HG02870 (cell line): Measurements from ENCODE around the gene IQSEC3.

Source experiments
- ATAC-seq: cut with Tn5 transposase; IDR thresholded peaks from one replicate; pipeline ENCODE4 v1.9.1; 2021; ENCODE audit warnings: mild to moderate bottlenecking, moderate library complexity; ENCODE audit not compliant: unreplicated experiment

The IQSEC3 gene

DNA sequence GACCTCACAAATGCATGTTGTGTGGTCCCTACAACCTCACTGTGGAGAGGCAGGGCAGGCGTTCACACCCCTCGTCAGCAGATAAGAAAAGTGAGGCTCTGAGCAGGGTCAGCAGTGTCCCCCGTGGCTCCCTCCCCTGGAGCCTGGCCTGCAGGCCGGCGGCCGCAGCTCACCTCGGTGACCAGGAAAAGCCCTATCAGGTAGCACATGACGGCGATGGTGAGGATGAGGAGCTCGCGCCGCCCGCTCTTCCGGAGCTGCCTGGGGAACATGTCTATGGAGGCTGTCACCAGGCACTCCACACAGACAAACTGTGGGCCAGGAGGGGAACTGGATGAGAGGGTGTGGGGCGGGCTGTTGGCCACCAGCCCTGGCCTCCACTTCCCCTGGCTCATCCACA, 129.4 kb downstream of the IQSEC3 start:
- no peak for ATAC-seq

GRCh38 chr12:196436-196835, 129.9 kb downstream of the IQSEC3 start:
- ATAC-seq = no peak

GRCh38 chr12:197347-197746, 130.8 kb downstream of the IQSEC3 start:
- ATAC-seq = no peak

- no peak for ATAC-seq
These were observed 131.5 kb downstream of the IQSEC3 start for GRCh38 chr12:197911-198695.

- ATAC-seq = no peak
These were observed 132.1 kb downstream of the IQSEC3 start for GRCh38 chr12:198705-199104.

- no peak for ATAC-seq
These were observed 134.8 kb downstream of the IQSEC3 start for GRCh38 chr12:201361-201760.

DNA sequence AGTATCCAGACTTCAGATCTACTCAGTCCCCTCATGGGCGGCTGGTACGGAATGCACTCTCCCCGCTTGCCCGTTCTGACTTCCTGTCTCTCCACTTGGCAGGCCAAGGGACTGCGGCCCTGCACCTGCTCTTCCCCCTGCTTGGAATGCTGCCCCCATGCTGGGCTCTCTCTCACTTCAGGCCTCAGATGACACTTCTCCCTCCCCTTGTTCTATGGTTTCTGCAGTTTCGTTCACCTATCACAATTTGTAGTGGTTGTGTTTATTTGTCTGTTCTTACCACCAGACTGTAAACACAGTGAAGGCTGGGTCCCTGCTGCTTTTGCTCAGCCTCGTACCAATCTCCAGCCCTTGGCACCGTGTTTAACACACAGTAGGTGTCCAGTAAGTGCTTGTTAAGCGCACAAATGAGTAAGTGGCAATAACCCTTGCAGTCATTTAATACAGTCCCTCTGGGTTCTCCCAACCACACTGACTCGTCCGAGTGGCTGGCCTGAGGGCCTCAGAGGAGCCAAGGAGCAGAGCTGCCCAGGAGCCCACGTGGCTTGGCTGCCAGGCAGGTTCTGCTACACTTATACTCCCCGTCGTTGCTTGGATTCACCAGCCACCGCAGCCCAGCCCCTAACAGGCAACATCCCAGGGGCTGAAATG, 135.6 kb downstream of the IQSEC3 start:
- no peak for ATAC-seq

DNA sequence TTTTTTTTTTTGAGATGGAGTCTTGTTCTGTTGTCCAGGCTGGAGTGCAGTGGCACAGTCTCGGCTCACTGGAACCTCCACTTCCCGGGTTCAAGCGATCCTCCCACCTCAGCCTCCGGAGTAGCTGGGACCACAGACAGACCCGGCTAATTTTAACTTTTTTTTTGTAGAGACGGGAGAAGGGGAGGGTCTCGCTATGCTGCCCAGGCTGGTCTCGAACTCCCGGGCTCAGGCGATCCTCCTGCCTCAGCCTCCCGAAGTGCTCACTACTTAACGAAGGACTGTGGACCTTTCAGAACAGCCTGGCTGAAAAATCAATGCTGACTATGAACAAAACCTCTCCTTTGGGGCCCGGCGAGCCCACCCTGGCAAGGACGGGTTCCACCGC, 136.5 kb downstream of the IQSEC3 start:
- no peak for ATAC-seq

- ATAC-seq = no peak
These were observed 137.1 kb downstream of the IQSEC3 start for GRCh38 chr12:203462-204260.

DNA sequence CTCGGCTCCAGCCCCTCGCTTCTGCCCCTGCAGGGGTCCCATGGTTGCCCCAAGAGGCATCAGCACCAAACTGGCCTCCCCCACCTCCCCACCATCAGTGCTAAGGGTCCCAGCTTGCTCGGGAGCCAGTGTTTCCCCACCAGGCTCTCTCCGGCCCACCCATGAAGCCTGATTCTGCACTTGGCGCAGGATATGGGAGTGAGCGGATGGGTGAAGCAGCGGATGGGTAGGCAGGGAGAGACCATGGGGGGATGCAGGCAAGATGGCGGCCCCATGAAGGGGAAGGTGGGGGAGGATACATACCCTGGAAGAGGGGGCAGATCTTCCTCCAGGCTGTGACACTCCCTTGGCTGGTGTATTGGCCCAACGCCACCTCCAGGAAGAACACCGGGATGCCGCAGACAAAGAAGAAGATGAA, 137.7 kb downstream of the IQSEC3 start:
- no peak for ATAC-seq

- no peak for ATAC-seq
These were observed 138.5 kb downstream of the IQSEC3 start for GRCh38 chr12:205026-205425.

DNA sequence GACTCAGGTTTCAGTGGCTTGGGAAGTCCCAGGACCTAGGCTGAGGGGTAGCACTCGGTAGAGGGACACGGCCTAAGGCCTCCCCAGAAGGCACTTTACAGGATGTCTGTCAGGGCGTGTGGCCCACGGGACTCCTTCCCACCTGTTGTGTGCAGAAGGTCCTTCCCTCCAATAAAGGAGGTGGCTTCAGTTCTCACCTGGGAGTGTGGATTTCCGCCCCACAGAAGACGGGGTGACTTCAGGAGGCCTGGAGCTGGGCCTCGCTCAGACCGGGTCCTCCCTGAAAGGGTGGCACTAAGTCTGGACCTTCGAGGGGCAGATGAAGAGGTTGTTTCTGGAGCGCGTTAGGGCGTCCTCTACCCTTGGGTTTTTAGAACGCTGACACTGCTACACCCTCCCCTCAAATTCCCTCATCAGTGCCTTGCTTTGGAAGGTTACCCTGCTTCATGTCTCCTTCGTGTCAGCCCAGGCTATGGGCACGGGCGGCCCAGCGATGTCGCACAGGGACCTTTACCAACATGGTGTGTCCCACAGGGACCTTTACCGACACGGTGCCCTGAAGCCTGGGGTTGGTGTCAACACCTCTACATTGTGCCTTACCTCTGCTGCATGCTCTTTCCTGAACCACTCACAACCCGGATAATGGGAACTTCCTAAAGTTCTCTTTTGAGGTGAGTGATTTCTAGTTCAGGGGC, 140.3 kb downstream of the IQSEC3 start:
- ATAC-seq = no peak

DNA sequence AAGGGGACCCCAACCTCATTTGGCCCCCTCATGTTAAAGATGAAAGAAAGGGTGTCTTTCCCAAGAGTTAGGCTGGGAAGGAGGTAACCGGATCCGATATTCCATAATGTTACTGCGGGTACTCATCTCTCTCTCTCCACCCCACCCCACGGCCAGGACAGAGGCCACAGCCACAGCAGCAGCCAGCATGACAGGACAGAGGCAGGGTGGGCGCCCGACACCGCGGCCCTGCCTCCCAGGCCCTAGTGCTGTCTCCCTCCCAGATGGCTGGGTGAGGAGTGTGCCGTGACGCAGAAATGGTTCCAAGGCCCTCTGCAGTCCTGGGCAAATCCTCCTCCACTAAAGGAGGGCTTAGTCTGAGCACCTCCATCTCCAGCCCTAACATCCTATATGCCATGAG, 141.2 kb downstream of the IQSEC3 start:
- no peak for ATAC-seq

- no peak for ATAC-seq
These were observed 142.2 kb downstream of the IQSEC3 start for GRCh38 chr12:208813-209212.

DNA sequence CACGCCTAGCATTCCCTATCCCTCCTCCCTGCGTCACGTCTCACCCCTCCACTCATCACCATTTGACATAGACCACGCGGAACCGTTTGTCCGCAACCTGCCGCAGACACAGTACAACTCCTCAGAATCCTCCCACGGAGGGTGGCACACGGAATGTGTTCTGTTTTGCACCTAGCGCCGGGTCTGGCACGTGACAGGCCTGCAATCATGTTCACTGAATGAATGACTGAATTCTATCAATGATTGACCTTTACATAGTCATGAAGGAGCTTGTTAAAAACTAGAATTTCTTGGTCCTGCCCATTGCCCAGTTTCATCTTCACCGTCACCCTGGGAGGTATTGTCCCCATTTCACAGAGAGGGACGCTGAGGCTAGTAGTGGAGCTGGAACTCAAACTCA, 142.7 kb downstream of the IQSEC3 start:
- ATAC-seq = no peak

DNA sequence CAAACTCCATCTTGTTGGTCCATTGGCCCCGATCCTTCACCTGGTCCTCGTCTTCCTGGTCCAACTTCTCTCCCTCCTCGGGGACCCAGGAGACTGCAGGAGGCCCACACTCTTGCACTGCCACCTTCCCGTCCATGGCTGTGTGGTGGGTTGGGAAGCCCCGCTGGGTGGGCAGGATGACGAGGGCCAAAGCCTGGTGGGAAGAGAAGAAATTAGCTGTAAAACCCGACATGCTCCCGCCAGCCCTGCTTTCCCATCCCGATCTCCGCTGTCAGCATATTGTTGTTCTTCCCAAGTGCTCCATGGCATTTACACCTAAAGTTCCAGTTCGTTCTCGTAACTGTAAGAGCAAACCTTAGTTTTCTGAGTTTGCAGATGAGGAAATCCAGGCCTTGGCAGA, 143.3 kb downstream of the IQSEC3 start:
- ATAC-seq = no peak

- no peak for ATAC-seq
These were observed 143.9 kb downstream of the IQSEC3 start for GRCh38 chr12:210277-211141.

GRCh38 chr12:211142-211465, 144.5 kb downstream of the IQSEC3 start:
- no peak for ATAC-seq

- no peak for ATAC-seq
These were observed 145.3 kb downstream of the IQSEC3 start for GRCh38 chr12:211639-212414.

DNA sequence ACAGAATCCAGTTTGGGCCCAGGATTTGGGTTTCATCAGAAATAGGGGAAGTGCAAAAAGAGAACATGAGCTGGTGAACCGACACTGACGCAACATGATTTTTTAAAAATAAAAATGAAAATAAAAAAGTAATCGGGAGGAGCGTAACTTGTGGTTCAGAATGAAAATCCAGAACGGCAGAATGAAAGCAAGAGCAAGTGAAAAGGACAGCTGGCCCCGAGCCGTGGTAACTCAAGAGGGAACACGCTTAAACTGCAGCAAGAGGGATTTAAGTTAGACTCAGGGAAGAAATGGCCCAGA, 145.8 kb downstream of the IQSEC3 start:
- no peak for ATAC-seq
